ENCODE results near the gene ALX3.
A peak's percentile ranks its signal among the peaks of the same experiment; 100 is the strongest.

The ALX3 gene

DNA sequence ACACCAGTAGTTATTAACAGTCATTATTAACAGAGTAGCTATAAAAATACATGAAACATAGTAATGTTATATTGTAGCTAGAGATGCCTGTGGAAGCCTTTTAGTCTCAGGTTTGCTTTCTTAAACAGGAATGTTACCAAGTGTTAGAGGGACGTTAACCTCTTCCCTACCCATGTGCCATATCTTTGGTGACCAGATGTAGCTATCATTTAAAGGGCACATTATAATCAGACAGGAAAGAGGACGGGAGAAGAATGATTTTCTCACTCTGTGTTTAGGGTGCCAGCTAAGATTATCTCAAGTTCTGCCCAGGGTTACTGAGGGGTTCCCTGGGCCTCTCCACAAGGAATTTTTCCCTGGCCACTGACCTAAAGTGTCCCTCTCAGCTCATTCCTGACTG, 20.9 kb upstream of the ALX3 start:
- TF ChIP-seq, protein P1, sequence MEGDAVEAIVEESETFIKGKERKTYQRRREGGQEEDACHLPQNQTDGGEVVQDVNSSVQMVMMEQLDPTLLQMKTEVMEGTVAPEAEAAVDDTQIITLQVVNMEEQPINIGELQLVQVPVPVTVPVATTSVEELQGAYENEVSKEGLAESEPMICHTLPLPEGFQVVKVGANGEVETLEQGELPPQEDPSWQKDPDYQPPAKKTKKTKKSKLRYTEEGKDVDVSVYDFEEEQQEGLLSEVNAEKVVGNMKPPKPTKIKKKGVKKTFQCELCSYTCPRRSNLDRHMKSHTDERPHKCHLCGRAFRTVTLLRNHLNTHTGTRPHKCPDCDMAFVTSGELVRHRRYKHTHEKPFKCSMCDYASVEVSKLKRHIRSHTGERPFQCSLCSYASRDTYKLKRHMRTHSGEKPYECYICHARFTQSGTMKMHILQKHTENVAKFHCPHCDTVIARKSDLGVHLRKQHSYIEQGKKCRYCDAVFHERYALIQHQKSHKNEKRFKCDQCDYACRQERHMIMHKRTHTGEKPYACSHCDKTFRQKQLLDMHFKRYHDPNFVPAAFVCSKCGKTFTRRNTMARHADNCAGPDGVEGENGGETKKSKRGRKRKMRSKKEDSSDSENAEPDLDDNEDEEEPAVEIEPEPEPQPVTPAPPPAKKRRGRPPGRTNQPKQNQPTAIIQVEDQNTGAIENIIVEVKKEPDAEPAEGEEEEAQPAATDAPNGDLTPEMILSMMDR (IDR thresholded peaks at IDR 0.05; ENCODE audit: low read depth, low read length), result no peak
- DNase-seq (ENCODE audit: low read depth, low spot score), result no peak
- in situ Hi-C loops (cut with HindIII; ENCODE audit: low sequenced_read_pairs), result no loop called here
- H3K4me3 ChIP-seq (ENCODE audit: low read depth, low read length), result no peak overlapping the region

DNA sequence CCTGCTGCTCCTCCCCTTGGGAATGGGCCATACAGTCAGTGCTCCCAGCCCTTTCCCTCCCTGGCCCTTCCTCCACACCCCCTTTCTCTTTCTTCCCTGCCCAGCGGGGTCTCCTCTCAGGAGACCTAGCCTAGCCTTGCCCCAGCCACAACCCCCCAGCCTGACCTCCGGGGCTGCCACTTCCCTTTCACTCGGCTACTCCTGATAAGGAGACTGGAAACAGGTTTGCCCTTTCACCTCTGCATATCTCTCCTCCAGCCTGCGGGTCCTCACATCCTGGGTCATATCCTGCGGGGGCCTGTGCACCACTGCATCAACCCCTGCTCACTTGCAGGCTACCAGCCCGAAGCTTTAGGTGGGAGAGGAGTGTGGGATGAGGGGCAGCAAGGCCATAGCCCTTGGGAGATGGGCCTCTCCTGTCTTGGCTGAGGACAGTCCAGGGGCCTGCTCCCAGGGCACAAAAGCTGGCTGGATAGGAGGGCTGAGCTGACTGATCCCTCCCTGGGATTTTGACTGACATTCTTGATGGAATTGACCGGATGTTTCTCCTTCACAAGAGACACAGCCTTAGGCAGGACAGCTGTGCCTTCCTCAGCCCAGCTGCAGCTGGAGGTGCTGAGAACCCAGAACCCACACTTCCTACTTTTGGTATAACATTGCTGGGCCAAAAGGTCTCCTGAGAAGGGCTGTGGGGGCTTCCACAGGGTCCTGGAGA, 19.2 kb upstream of the ALX3 start:
- no peak overlapping the region for H3K4me3 ChIP-seq (ENCODE audit: low read depth, low read length)
- TF ChIP-seq, protein P1 (IDR thresholded peaks at IDR 0.05; ENCODE audit: low read depth, low read length), result no peak
- no peak for DNase-seq (ENCODE audit: low read depth, low spot score)
- in situ Hi-C loops (cut with HindIII; ENCODE audit: low sequenced_read_pairs), result no loop called here

DNA sequence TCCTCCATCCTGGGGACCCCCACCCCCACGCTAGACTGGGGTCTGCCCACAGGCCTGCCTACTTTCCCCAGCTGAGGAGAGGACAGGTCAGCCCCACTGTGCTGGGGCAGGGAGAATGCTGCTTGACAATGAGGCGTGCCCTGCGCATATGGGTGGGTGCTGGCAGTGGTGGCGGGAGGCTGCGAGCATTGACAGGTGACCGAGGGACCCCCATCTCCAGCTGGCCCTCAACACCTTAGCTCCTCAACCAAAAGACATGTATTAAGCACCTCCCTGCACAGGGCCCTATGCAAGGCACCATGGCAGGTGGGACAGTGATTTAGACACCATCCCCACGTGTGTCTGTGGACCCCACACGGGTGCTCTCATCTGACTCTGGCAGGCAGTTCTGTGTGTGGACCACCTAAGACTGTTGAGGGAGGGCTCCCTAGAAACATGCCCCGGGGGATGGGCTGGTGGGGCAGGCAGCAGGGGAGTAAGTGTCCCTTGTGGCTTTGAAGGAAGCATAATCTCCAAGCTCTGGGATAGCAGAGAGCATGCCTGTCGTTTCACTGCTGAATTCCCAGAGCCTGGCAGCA, 18.4 kb upstream of the ALX3 start:
- in situ Hi-C loops (cut with HindIII; ENCODE audit: low sequenced_read_pairs), result no loop called here
- DNase-seq (ENCODE audit: low read depth, low spot score), result no peak
- TF ChIP-seq, protein P1 (IDR thresholded peaks at IDR 0.05; ENCODE audit: low read depth, low read length), result no peak
- no peak overlapping the region for H3K4me3 ChIP-seq (ENCODE audit: low read depth, low read length)

DNA sequence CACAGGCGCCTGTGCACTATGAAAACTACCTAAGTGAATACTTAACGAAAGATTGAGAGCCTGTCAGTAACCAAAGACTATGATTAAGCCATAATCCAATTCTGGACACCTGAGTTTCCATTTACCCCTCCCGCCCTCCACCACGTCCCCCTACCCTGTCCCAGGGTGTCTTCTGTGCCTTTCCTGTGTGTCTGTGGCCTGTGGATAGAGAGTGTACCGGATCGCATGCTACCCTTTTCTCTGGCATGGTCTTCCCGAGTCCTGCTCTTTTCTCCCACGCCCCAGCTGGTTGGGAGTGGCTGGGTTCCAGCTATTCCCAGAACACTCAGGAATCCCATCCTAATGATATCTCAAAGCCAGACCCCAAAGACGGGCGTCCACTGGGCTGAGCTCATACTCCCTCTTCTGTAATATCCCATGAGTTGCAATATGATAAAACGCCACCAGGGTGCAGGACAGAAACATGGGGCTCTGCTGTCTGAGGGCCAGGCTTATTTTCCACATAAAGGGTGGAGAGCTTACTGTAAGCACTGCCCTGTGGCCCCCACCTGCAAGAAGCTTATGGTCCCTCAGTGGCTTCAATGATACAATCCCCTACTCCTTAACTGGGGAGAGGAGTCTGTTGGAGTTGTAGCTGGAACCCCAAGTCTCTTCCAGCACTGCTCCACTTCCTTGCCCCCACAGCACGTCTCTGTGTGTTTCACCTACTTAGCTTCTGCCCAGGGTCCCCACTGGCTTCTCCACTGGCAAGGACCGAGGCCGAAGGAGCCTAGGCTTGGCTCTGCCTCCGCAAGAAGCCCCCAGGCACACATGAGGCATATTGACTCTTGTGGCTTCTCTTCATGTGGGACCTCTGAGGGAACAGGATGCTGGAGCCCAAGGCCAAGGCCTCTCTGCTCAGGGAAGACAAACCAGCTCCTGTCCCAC, 17.6 kb upstream of the ALX3 start:
- H3K4me3 ChIP-seq (ENCODE audit: low read depth, low read length), result no peak overlapping the region
- peak; percentile 50 for DNase-seq (ENCODE audit: low read depth, low spot score)
- TF ChIP-seq, protein P1 (IDR thresholded peaks at IDR 0.05; ENCODE audit: low read depth, low read length), result peak; percentile 78
- in situ Hi-C loops (cut with HindIII; ENCODE audit: low sequenced_read_pairs), result no loop called here

DNA sequence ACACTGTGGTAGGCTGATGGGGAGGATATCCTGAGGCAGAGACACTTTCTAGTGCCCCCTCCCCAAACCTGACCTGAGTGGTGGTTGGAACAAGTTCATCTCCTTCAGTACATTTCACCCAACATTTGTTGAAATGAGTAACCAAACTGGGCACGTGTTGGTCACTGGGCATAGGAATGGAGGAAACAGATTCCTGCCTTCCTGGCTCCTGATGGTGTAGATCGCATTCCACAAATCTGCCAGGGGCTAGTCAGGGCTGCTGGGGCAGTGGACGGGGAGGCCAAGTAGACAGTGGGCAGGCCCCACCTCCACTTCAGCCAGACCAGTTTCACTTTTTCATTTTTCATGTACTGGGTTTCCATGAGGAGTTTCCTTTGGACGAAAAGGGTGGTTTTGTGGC, 16.5 kb upstream of the ALX3 start:
- TF ChIP-seq, protein P1 (IDR thresholded peaks at IDR 0.05; ENCODE audit: low read depth, low read length), result no peak
- no peak for DNase-seq (ENCODE audit: low read depth, low spot score)
- in situ Hi-C loops (cut with HindIII; ENCODE audit: low sequenced_read_pairs), result no loop called here
- H3K4me3 ChIP-seq (ENCODE audit: low read depth, low read length), result no peak overlapping the region

DNA sequence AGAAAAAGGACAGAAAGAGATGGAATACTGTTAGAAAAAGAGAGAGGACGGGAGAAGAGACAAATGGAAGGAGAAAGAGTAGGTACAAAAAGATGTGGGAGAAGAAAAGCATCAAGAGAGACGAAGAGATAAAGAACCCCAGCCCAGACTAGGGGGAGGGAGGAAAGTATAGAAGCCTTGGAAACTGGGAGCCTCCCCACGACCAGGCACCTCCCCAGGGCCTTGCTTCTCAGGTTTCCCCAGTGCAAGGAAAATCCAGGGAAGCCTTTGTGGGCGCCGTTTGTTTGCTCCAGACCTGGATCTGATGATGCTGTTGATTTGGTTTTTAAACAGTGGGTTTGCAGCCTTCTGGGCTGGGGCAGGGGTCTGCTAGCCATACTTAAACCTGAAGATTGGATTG, 15.2 kb upstream of the ALX3 start:
- TF ChIP-seq, protein P1 (IDR thresholded peaks at IDR 0.05; ENCODE audit: low read depth, low read length), result no peak
- no peak overlapping the region for H3K4me3 ChIP-seq (ENCODE audit: low read depth, low read length)
- in situ Hi-C loops (cut with HindIII; ENCODE audit: low sequenced_read_pairs), result no loop called here
- DNase-seq (ENCODE audit: low read depth, low spot score), result no peak

Data from astrocyte of the spinal cord (primary cell).